ES-I3 (cell line): ENCODE measurements around the gene MRNIP.

Source experiments
- H3K36me3 ChIP-seq: 2 replicates; pipeline ENCODE4 v1.6.1; 2013; ENCODE audit warnings: mild to moderate bottlenecking, low read length, control low read depth, moderate library complexity; ENCODE audit not compliant: insufficient read depth
- H3K4me1 ChIP-seq: 2 replicates; pipeline ENCODE4 v1.6.1; 2013; ENCODE audit warnings: mild to moderate bottlenecking, control low read depth, low read length; ENCODE audit not compliant: insufficient read depth
- H3K9ac ChIP-seq: 2 replicates; pipeline ENCODE4 v1.6.1; 2013; ENCODE audit warnings: low read depth, mild to moderate bottlenecking, low read length, moderate library complexity
- H3K9me3 ChIP-seq: 2 replicates; pipeline ENCODE4 v1.6.1; 2013; ENCODE audit warnings: mild to moderate bottlenecking, low read length, moderate library complexity; ENCODE audit not compliant: control insufficient read depth, insufficient read depth

The MRNIP gene

GRCh38 chr5:179893958-179894895 is 35.6 kb upstream of the MRNIP start:
- no peaks in the 10 kb centered on the region for H3K9me3 ChIP-seq
- H3K36me3 ChIP-seq, result peaks cover 3% of the 10 kb centered on the region
- H3K9ac ChIP-seq, result no peak overlapping the region
- H3K4me1 ChIP-seq, result 0 out of 2 replicates have a peak, but pooled peaks cover 5% of the 10 kb centered on the region

GRCh38 chr5:179893076-179893957 is 34.7 kb upstream of the MRNIP start:
- Histone ChIP-seq H3K36me3 (peaks cover 3% of the 10 kb centered on the region), H3K9me3 (no peaks in the 10 kb centered on the region), H3K4me1 (0 out of 2 replicates have a peak, but pooled peaks cover 5% of the 10 kb centered on the region), H3K9ac (no peak overlapping the region)

GRCh38 chr5:179892255-179892654 is 33.6 kb upstream of the MRNIP start:
- peaks cover 2% of the 10 kb centered on the region; the same call in 1 of the 2 replicates for H3K36me3 ChIP-seq
- H3K4me1 ChIP-seq, result 0 out of 2 replicates have a peak, but pooled peaks cover 5% of the 10 kb centered on the region
- no peaks in the 10 kb centered on the region for H3K9me3 ChIP-seq
- H3K9ac ChIP-seq, result no peak overlapping the region

- no peaks in the 10 kb centered on the region for H3K9me3 ChIP-seq
- H3K36me3 ChIP-seq, result peaks cover 2% of the 10 kb centered on the region; the same call in 1 of the 2 replicates
- H3K4me1 ChIP-seq, result 0 out of 2 replicates have a peak, but pooled peaks cover 5% of the 10 kb centered on the region
- no peak overlapping the region for H3K9ac ChIP-seq
Measured at GRCh38 chr5:179890751-179891682, 32.4 kb upstream of the MRNIP start.

GRCh38 chr5:179889885-179890284 is 31.3 kb upstream of the MRNIP start:
- H3K36me3 ChIP-seq, result peaks cover 4% of the 10 kb centered on the region; the same call in 1 of the 2 replicates
- no peaks in the 10 kb centered on the region for H3K4me1 ChIP-seq
- H3K9ac ChIP-seq, result no peak overlapping the region
- H3K9me3 ChIP-seq, result 0 out of 2 replicates have a peak, but pooled peaks cover under 1% of the 10 kb centered on the region

- Histone ChIP-seq H3K9me3 (peaks cover 20% of the 10 kb centered on the region; the same call in 1 of the 2 replicates), H3K9ac (no peak overlapping the region), H3K36me3 (peaks cover 22% of the 10 kb centered on the region), H3K4me1 (no peaks in the 10 kb centered on the region)
Measured at GRCh38 chr5:179887802-179888201, 29.2 kb upstream of the MRNIP start.

- Histone ChIP-seq H3K4me1 (no peaks in the 10 kb centered on the region), H3K9me3 (peaks cover 22% of the 10 kb centered on the region; the same call in 1 of the 2 replicates), H3K36me3 (peaks cover 22% of the 10 kb centered on the region), H3K9ac (no peak overlapping the region)
Measured at GRCh38 chr5:179887095-179887494, 28.5 kb upstream of the MRNIP start.

GRCh38 chr5:179886190-179886911 is 27.7 kb upstream of the MRNIP start:
- peaks cover 23% of the 10 kb centered on the region; the same call in 1 of the 2 replicates for H3K9me3 ChIP-seq
- no peaks in the 10 kb centered on the region for H3K4me1 ChIP-seq
- H3K36me3 ChIP-seq, result peaks cover 22% of the 10 kb centered on the region

GRCh38 chr5:179885491-179886090 is 27.0 kb upstream of the MRNIP start:
- Histone ChIP-seq H3K4me1 (no peaks in the 10 kb centered on the region), H3K36me3 (peaks cover 22% of the 10 kb centered on the region), H3K9ac (no peak overlapping the region), H3K9me3 (peaks cover 23% of the 10 kb centered on the region; the same call in 1 of the 2 replicates)

More at GRCh38 chr5:179886190-179886911, 27.7 kb upstream of the MRNIP start:
- H3K9ac ChIP-seq, result no peak overlapping the region

GRCh38 chr5:179883163-179883562 is 24.5 kb upstream of the MRNIP start:
- Histone ChIP-seq H3K9ac (no peak overlapping the region), H3K36me3 (peaks cover 22% of the 10 kb centered on the region), H3K9me3 (peaks cover 23% of the 10 kb centered on the region; the same call in 1 of the 2 replicates), H3K4me1 (no peaks in the 10 kb centered on the region)

- H3K4me1 ChIP-seq, result no peaks in the 10 kb centered on the region
- H3K36me3 ChIP-seq, result peaks cover 19% of the 10 kb centered on the region
Measured at GRCh38 chr5:179882338-179882737, 23.7 kb upstream of the MRNIP start.

GRCh38 chr5:179880848-179881590 is 22.4 kb upstream of the MRNIP start:
- H3K9ac ChIP-seq, result no peak overlapping the region
- no peaks in the 10 kb centered on the region for H3K4me1 ChIP-seq
- H3K9me3 ChIP-seq, result peaks cover 23% of the 10 kb centered on the region; the same call in 1 of the 2 replicates
- peaks cover 19% of the 10 kb centered on the region for H3K36me3 ChIP-seq

More at GRCh38 chr5:179882338-179882737, 23.7 kb upstream of the MRNIP start:
- Histone ChIP-seq H3K9me3 (peaks cover 23% of the 10 kb centered on the region; the same call in 1 of the 2 replicates), H3K9ac (no peak overlapping the region)
